ENCODE measurements around the gene PLCL1. TPM values are rescaled to one million over a fixed set of nuclear protein-coding genes. Genes with fewer than 3 reads are reported as not detected.

PLCL1 gene
- total RNA-seq, 1 experiment from 2014 or later: 0.07 TPM

DNA sequence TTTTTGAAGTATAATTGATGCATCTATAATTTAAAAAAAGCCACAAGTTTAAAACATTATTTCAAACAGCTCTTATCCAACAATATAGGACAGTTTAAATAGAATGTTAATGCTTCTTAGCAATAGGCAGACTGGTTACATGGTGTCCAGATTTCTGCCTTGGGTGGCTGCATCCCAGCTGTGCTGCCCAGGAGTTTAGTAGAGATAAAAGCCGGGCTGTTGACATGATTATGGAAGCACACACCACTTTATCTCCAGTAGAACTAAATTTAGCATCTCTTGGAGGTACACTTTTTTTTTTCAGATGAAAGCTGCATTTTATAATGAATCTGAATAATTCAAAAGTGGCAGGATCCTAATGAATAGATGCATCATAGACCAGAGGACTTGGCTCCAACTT is 309.7 kb downstream of the PLCL1 start:
- ChIA-PET CTCF (no interaction called here), POLR2A (no interaction called here)

DNA sequence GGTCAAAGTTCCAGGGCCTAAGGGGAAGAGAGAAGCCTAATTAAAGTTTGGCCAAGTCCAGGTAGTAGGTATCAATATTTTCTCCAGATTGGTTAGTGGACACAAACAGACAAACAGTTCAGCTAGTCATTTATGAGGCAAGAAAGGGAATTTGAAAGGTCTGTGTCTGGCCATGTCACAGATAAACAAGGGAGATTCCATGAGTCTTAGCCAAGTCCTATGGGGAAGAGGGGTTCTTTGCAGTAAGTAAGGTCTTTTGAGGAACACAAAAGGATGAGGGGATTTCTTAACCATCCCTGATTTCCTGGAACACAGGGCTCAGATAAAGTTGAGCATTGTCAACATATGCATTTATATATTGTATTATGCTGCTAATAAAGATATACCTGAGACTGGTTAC is 310.8 kb downstream of the PLCL1 start:
- Histone ChIP-seq H4K20me1 (ENCODE audit: insufficient read depth) (no peaks in the 10 kb centered on the region), H3K36me3 (ENCODE audit: control insufficient read depth in 1 of 2, insufficient read depth in 2 of 2, low read length in 2 of 2) (no peaks in the 10 kb centered on the region), H3K9ac (ENCODE audit: low read length) (no peak overlapping the region), H3K9me3 (ENCODE audit: control insufficient read depth in 1 of 2, insufficient read depth in 1 of 2, low read depth in 1 of 2, low read length in 2 of 2) (no peaks in the 10 kb centered on the region), H3K4me3 (replicated peaks in 1 of 2; ENCODE audit: low read depth in 1 of 2, low read length in 2 of 2) (no peak overlapping the region), H2AFZ (ENCODE audit: low read depth, low read length, poor library complexity, severe bottlenecking) (no peak overlapping the region), H3K27me3 (ENCODE audit: insufficient read depth, low read length) (peaks cover 18% of the 10 kb centered on the region), H3K9me2 (ENCODE audit: insufficient read depth) (no peaks in the 10 kb centered on the region), H3K27ac (ENCODE audit: low read depth, low read length) (no peak overlapping the region), H3K4me2 (ENCODE audit: low read length) (no peak overlapping the region), H3K79me2 (ENCODE audit: insufficient read depth, low read length) (no peaks in the 10 kb centered on the region), H3K4me1 (ENCODE audit: control insufficient read depth in 1 of 2, insufficient read depth in 2 of 2, low read length in 2 of 2) (no peaks in the 10 kb centered on the region)
- TF ChIP-seq POLR2AphosphoS5 (IDR thresholded peaks at IDR 0.05; ENCODE audit: low read depth, low read length) (no peak), CBX3 (IDR thresholded peaks at IDR 0.05; ENCODE audit: low read depth) (no peak), ZBTB33 (IDR thresholded peaks at IDR 0.05; ENCODE audit: extremely low read depth, insufficient replicate concordance, low read length) (no peak), CEBPB (IDR thresholded peaks at IDR 0.05; ENCODE audit: low read depth) (no peak), ZFX (IDR thresholded peaks at IDR 0.05) (no peak), JUND (IDR thresholded peaks at IDR 0.05) (no peak), REST (IDR thresholded peaks at IDR 0.05; ENCODE audit: low read depth) (no peak), FOSL1 (IDR thresholded peaks at IDR 0.05; ENCODE audit: low read depth) (no peak), EZH2 (IDR thresholded peaks at IDR 0.05) (no peak)
- intact Hi-C loops (cut with micrococcal nuclease): no loop called here
- ATAC-seq (no peak), DNase-seq (ENCODE audit: low read depth, low spot score) (no peak)
- CTCF ChIA-PET: no interaction called here
- POLR2A ChIA-PET: no interaction called here
- BruUV-seq (replicated peaks): no TSS peak
- RAD21 ChIA-PET (ENCODE audit: low non-redundant PET in 1 of 2, low total read pairs in 2 of 2, uncharacterized antibody in 2 of 2, unreplicated experiment in 2 of 2): no interaction called here

More for the DNA sequence above, 309.7 kb downstream of the PLCL1 start:
- DNase-seq (ENCODE audit: low read depth, low spot score): no peak
- Histone ChIP-seq H3K27me3 (ENCODE audit: insufficient read depth, low read length) (peaks cover 13% of the 10 kb centered on the region), H2AFZ (ENCODE audit: low read depth, low read length, poor library complexity, severe bottlenecking) (no peak overlapping the region), H3K4me2 (ENCODE audit: low read length) (no peak overlapping the region), H3K27ac (ENCODE audit: low read depth, low read length) (no peak overlapping the region), H4K20me1 (ENCODE audit: insufficient read depth) (no peaks in the 10 kb centered on the region), H3K36me3 (ENCODE audit: control insufficient read depth in 1 of 2, insufficient read depth in 2 of 2, low read length in 2 of 2) (no peaks in the 10 kb centered on the region), H3K9ac (ENCODE audit: low read length) (no peak overlapping the region), H3K9me3 (ENCODE audit: control insufficient read depth in 1 of 2, insufficient read depth in 1 of 2, low read depth in 1 of 2, low read length in 2 of 2) (no peaks in the 10 kb centered on the region), H3K79me2 (ENCODE audit: insufficient read depth, low read length) (no peaks in the 10 kb centered on the region), H3K4me1 (ENCODE audit: control insufficient read depth in 1 of 2, insufficient read depth in 2 of 2, low read length in 2 of 2) (no peaks in the 10 kb centered on the region), H3K4me3 (replicated peaks in 1 of 2; ENCODE audit: low read depth in 1 of 2, low read length in 2 of 2) (no peak overlapping the region), H3K9me2 (ENCODE audit: insufficient read depth) (no peaks in the 10 kb centered on the region)
- TF ChIP-seq, protein P1, sequence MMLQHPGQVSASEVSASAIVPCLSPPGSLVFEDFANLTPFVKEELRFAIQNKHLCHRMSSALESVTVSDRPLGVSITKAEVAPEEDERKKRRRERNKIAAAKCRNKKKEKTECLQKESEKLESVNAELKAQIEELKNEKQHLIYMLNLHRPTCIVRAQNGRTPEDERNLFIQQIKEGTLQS (IDR thresholded peaks at IDR 0.05): no peak
- TF ChIP-seq EZH2phosphoT487 (IDR thresholded peaks at IDR 0.05; ENCODE audit: borderline replicate concordance) (no peak), SIN3A (IDR thresholded peaks at IDR 0.05; ENCODE audit: low read depth) (no peak), MAX (IDR thresholded peaks at IDR 0.05) (no peak), POLR2A (IDR thresholded peaks at IDR 0.05; ENCODE audit: borderline replicate concordance, extremely low read depth, insufficient read depth, insufficient read length) (no peak), ZNF274 (IDR thresholded peaks at IDR 0.05; ENCODE audit: low read depth, low read length) (no peak), SRF (IDR thresholded peaks at IDR 0.05; ENCODE audit: low read depth) (no peak)
- no peak for ATAC-seq
- intact Hi-C loops (cut with micrococcal nuclease): no loop called here
- RAD21 ChIA-PET (ENCODE audit: low non-redundant PET in 1 of 2, low total read pairs in 2 of 2, uncharacterized antibody in 2 of 2, unreplicated experiment in 2 of 2): no interaction called here
- BruUV-seq (replicated peaks): no TSS peak

All from HCT116 (cell line).